Measurements from ENCODE around the gene BAG2.

The BAG2 gene

GRCh38 chr6:57158658-57159057 lies 13.5 kb upstream of the BAG2 start:
- H3K27ac ChIP-seq: no peak overlapping the region
- no peak for TF ChIP-seq CTCF (conservative IDR thresholded peaks at IDR 0.05)

DNA sequence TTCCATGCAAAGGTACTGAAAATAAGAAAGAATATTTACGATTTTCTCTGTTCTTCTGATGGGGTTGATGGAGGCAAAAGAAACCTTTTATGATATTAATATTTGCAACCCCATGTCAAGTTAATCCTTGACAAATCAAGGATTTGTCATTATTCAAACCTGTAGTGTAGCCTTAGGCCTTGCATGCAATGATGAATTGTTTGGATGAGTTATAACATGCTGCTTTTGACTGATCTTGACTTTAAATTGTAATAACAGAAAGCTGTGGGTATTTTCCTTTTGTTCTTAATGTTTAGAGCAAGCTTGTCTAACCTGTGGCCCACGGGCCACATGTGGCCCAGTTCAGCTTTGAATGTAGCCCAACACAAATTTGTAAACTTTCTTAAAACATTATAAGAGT lies 13.0 kb upstream of the BAG2 start:
- TF ChIP-seq CTCF (conservative IDR thresholded peaks at IDR 0.05): no peak

GRCh38 chr6:57162028-57162427 lies 10.1 kb upstream of the BAG2 start:
- H3K27ac ChIP-seq: no peak overlapping the region
- TF ChIP-seq CTCF (conservative IDR thresholded peaks at IDR 0.05): no peak

More for the DNA sequence above, 13.0 kb upstream of the BAG2 start:
- H3K27ac ChIP-seq: no peak overlapping the region

- TF ChIP-seq CTCF (conservative IDR thresholded peaks at IDR 0.05): no peak
- no peak overlapping the region for H3K27ac ChIP-seq
These were observed 9.6 kb upstream of the BAG2 start for GRCh38 chr6:57162516-57162915.

- TF ChIP-seq CTCF (conservative IDR thresholded peaks at IDR 0.05): no peak
- H3K27ac ChIP-seq: no peak overlapping the region
These were observed 8.2 kb upstream of the BAG2 start for GRCh38 chr6:57163956-57164355.

DNA sequence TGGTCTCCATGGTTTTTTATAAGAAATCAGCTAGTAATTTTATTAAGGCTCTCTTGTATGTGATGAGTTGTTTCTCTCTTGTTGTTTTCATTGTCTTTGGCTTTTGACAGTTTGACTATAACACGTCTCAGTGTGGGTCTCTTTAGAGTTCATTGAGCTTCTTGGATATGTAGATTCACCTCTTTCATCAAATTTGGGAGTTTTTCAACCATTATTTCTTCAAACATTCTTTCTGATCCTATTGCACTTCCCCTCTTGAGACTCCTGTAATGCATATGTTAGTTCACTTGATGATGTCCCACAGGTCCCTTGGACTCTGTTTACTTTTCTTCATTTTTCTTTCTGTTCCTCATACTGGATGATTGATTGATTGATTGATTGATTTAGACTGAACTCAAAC lies 7.0 kb upstream of the BAG2 start:
- TF ChIP-seq CTCF (conservative IDR thresholded peaks at IDR 0.05): no peak
- H3K27ac ChIP-seq: no peak overlapping the region

DNA sequence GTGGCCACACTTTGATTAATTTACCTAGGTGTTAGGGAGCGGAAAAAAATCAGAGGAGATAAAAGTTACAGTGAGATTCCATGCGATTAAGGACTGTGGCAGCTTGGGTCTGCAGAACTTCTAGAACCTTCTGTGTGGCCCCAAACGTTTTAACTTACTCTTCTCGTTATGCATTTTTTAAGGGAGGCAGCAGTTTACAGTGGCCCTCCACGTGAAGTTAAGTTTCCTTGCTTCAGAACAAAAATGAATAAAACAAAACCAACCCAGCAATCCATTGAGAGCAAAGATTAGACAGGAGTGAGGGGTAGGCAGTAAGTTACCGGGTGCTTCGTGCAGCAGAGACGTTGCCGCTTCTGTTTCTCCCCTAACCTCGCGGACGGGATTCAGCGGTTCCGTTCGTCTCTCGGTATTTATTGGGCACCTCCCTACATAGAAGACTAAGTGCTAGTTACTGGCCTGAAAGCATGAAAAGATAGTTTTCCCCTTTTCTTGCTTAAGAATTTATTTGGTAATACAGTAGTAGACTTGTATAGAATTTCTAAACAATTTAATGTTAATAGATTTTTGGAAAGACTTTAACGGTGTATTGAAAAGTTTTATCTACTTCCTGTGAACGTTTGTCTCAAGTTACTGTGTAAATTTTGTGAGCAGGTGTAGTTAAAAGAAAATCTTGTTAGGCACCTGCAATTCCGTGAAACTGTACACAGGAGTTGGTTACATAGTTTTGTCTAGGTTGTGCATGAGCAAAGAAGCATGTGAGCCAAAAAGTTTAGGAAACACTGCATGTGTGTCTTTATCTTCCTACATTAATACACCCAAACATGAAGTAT lies 1.1 kb downstream of the BAG2 start:
- H3K27ac ChIP-seq: peak overlapping the region; percentile 86

More for the DNA sequence above, 1.1 kb downstream of the BAG2 start:
- no peak for TF ChIP-seq CTCF (conservative IDR thresholded peaks at IDR 0.05)

Data from VCaP (cell line).